Choroid plexus epithelial cell (primary cell): ENCODE data around the gene CHD9.
A peak's percentile ranks its signal among the peaks of the same experiment; 100 is the strongest.

Experiments used
- DNase-seq: peaks from one replicate; pipeline ENCODE4 v3.0.0-alpha.2; 2010; ENCODE audit warnings: low read depth
- H3K4me3 ChIP-seq: 2 replicates; pipeline ENCODE4 v1.5.1; 2011; ENCODE audit warnings: low read depth, mild to moderate bottlenecking, control low read depth, low read length, moderate library complexity
- CTCF ChIP-seq: conservative IDR thresholded peaks from 2 replicates; pipeline ENCODE4 v1.5.1; 2011; ENCODE audit warnings: low read depth, mild to moderate bottlenecking, control low read depth, inconsistent platforms, low read length, moderate library complexity

The CHD9 gene

GRCh38 chr16:53090286-53090590 lies 35.4 kb downstream of the CHD9 start:
- no peak overlapping the region for H3K4me3 ChIP-seq
- TF ChIP-seq CTCF: no peak
- no peak for DNase-seq

DNA sequence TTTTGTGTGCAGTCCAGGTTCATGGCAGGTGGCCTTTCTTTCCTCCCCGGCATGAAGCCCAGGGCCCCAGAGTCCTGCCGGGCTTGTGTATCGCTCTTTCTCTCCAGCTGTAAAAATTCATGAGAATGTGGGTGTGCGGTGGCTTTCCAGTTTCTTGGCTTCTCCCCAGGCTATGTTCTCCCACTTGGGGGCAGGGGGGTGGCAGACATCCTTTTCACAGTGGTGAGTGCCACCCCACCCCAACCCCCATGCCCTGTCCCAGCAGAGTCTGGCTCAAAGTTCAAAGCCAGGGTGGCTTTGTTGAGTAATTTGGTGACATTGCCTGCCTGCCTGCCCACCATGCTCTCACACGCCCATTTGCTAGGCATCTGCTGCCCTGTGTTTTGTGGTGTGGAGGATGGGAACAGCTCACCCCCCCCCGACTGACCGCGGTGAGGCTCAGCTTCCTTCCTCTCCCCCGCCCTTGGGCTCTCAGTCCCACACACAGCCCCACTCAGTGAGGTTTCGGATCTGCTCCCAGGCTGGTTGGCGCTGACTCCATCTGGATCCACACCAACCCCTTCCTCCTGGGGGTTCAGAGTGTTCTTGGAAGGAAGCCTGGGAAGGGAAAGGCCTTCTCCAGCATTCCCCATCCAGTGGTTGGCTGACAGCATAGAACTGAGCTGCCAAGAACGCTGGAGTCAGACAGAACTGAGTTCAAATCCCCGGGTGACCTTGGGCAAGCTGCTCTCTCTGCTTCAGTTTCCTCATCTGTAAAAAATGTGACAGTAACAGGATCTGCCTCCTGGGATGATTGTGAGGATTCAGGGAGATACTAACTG lies 36.0 kb downstream of the CHD9 start:
- peak; percentile 99 for DNase-seq
- H3K4me3 ChIP-seq: peak overlapping the region; percentile 9
- no peak for TF ChIP-seq CTCF

GRCh38 chr16:53091466-53092211 lies 36.8 kb downstream of the CHD9 start:
- H3K4me3 ChIP-seq: no peak overlapping the region
- peak; percentile 84 for DNase-seq
- TF ChIP-seq CTCF: no peak

- no peak for TF ChIP-seq CTCF
- H3K4me3 ChIP-seq: no peak overlapping the region
- no peak for DNase-seq
These were observed 37.5 kb downstream of the CHD9 start for GRCh38 chr16:53092284-53092683.

GRCh38 chr16:53093162-53093744 lies 38.5 kb downstream of the CHD9 start:
- no peak for DNase-seq
- no peak for TF ChIP-seq CTCF
- no peak overlapping the region for H3K4me3 ChIP-seq

DNA sequence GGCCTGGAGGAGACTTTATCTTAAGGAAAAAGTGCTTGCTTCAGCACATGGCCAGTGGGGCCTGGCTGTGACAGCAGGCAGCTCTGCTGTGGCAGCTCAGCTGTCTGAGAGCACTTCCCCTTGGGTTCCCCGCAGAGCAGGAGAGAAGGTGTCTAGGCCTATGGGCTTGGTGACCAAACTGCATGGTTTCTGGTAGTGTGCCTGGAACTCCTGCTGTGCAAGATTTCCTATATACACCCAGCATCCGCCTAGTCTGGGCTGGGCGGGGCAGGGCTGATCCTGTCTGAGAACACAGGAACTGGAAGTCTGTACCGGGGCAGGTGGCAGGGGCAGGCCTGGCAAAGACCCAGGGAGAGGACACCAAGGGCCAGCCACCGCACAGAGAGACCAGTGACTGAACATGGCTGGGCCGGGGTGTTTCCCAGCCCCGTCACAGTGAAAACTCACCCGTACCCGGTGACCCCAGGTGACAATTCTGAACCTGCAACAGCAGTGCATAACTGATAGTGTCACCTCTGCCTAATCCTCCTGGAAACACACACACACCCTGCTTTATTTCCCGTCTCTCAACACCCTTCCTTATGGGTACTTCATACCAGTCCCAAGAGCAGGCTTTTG lies 39.3 kb downstream of the CHD9 start:
- DNase-seq: peak; percentile 78
- no peak for TF ChIP-seq CTCF

More for the DNA sequence above, 39.3 kb downstream of the CHD9 start:
- no peak overlapping the region for H3K4me3 ChIP-seq
